ENCODE data around the gene NSUN4.

DNA sequence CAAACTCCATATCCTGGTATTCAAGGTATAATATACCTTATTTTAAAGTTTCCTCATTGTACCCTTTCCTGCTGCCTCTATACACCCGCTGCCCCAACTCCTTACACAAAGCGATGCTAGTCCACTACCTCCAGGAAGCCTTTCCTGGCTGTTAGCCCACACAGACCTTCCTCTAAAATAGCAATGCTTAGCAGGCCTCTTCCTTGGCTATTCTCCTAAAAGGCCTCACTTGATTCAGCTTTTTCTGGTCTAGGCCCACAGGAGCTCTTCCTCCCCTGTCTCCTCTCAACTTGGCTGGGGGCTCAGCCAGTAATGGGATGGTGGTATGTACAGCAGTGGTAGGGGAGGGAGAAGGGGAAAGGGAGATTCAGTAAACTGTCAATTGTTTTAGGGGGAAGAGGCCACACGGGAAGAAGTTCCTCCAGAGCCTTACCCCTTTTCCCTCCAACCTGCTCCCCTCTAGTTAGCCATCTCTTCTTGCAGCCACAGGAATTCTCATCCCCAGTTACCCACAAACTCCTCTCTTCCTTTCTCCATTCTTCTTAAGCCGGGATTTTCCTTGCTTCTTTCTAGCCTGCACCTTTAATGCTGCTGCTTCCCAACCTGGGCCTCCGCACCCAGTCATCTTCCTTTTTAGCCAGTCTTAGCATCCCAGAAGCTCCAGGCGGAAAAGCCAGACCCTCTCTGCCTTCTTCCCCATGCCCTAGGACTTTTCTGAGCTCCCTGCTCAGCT is 39.8 kb upstream of the NSUN4 start:
- TF ChIP-seq, protein P1, sequence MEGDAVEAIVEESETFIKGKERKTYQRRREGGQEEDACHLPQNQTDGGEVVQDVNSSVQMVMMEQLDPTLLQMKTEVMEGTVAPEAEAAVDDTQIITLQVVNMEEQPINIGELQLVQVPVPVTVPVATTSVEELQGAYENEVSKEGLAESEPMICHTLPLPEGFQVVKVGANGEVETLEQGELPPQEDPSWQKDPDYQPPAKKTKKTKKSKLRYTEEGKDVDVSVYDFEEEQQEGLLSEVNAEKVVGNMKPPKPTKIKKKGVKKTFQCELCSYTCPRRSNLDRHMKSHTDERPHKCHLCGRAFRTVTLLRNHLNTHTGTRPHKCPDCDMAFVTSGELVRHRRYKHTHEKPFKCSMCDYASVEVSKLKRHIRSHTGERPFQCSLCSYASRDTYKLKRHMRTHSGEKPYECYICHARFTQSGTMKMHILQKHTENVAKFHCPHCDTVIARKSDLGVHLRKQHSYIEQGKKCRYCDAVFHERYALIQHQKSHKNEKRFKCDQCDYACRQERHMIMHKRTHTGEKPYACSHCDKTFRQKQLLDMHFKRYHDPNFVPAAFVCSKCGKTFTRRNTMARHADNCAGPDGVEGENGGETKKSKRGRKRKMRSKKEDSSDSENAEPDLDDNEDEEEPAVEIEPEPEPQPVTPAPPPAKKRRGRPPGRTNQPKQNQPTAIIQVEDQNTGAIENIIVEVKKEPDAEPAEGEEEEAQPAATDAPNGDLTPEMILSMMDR (conservative IDR thresholded peaks at IDR 0.05 in 1 of 2, IDR thresholded peaks at IDR 0.05 in 1 of 2; ENCODE audit: low read depth in 1 of 2, low read length in 2 of 2), result no peak
- no peak for TF ChIP-seq EZH2 (IDR thresholded peaks at IDR 0.05; ENCODE audit: low read length, missing control alignments)
